Neural cell (in vitro differentiated cells): Measurements from ENCODE around the gene VSTM5. TPM values are rescaled to one million over a fixed set of nuclear protein-coding genes. Genes with fewer than 3 reads are reported as not detected.

Source experiments
- H2AFZ ChIP-seq: fragments of 200-600, 300-800 bp; sonication (generic), shearing (Covaris generic); 2 replicates; pipeline ENCODE4 v1.6.0; 2014; ENCODE audit warnings: low read depth, mild to moderate bottlenecking, antibody characterized with exemption, low read length, moderate library complexity
- H3F3A ChIP-seq: fragments of 200-600 bp; shearing (Covaris generic); 2 replicates; pipeline ENCODE4 v1.6.1; 2016; ENCODE audit warnings: mild to moderate bottlenecking, moderate library complexity, mixed read lengths, antibody characterized with exemption, low read length; ENCODE audit not compliant: insufficient read depth, poor library complexity, severe bottlenecking
- H3K27ac ChIP-seq: fragments of 200-600, 300-800 bp; sonication (generic), shearing (Covaris generic); 2 replicates; pipeline ENCODE4 v1.5.1; 2014; ENCODE audit warnings: mild to moderate bottlenecking, low read length, moderate library complexity
- H3K27me3 ChIP-seq: fragments of 300-800, 200-600 bp; sonication (generic), shearing (Covaris generic); 2 replicates; pipeline ENCODE4 v1.6.0; 2014; ENCODE audit warnings: mild to moderate bottlenecking, low read depth, low read length, moderate library complexity; ENCODE audit not compliant: insufficient read depth
- H3K36me3 ChIP-seq: fragments of 300-800, 200-600 bp; sonication (generic), shearing (Covaris generic); 2 replicates; pipeline ENCODE4 v1.5.1; 2014; ENCODE audit warnings: mild to moderate bottlenecking, antibody characterized with exemption, low read length, moderate library complexity; ENCODE audit not compliant: insufficient read depth
- H3K4me2 ChIP-seq: fragments of 300-800, 200-600 bp; sonication (generic), shearing (Covaris generic); 2 replicates; pipeline ENCODE4 v1.6.0; 2014; ENCODE audit warnings: mild to moderate bottlenecking, low read length
- H3K4me3 ChIP-seq: fragments of 300-800, 200-600 bp; sonication (generic), shearing (Covaris generic); 2 replicates; pipeline ENCODE4 v1.5.1; 2014; ENCODE audit warnings: mild to moderate bottlenecking, low read length, moderate library complexity
- H3K79me2 ChIP-seq: fragments of 200-600 bp; shearing (Covaris generic); replicated peaks from 2 replicates; pipeline ENCODE4 v1.6.0; 2014; ENCODE audit warnings: mild to moderate bottlenecking, low read length, moderate library complexity; ENCODE audit not compliant: insufficient read depth
- H3K9ac ChIP-seq: fragments of 300-800, 200-600 bp; sonication (generic), shearing (Covaris generic); 2 replicates; pipeline ENCODE4 v1.6.1; 2016; ENCODE audit warnings: mild to moderate bottlenecking, low read length, mixed read lengths
- H3K9me2 ChIP-seq: fragments of 200-600 bp; shearing (Covaris generic); 2 replicates; pipeline ENCODE4 v1.6.1; 2016; ENCODE audit warnings: mild to moderate bottlenecking, low read length, mixed read lengths; ENCODE audit not compliant: insufficient read depth
- H3K9me3 ChIP-seq: fragments of 200-600, 300-800 bp; sonication (generic), shearing (Covaris generic); 2 replicates; pipeline ENCODE4 v1.6.1; 2016; ENCODE audit warnings: mild to moderate bottlenecking, mixed run types, low read length, moderate library complexity, mixed read lengths
- H4K20me1 ChIP-seq: fragments of 200-600 bp; shearing (Covaris generic); 2 replicates; pipeline ENCODE4 v1.6.1; 2016; ENCODE audit warnings: mild to moderate bottlenecking, mixed run types; ENCODE audit not compliant: insufficient read depth
- CTCF ChIP-seq: fragments of 450-650 bp; IDR thresholded peaks from 2 replicates; pipeline ENCODE4 v1.5.1; 2014; ENCODE audit warnings: antibody characterized with exemption, mild to moderate bottlenecking, moderate library complexity; ENCODE audit not compliant: poor library complexity, severe bottlenecking
- EP300 ChIP-seq: fragments of 450-650 bp; conservative IDR thresholded peaks from 2 replicates; pipeline ENCODE4 v1.6.1; 2014; ENCODE audit warnings: antibody characterized with exemption, mild to moderate bottlenecking, moderate library complexity; ENCODE audit not compliant: poor library complexity, severe bottlenecking
- EZH2 ChIP-seq: fragments of 200-600, 300-800 bp; shearing (Covaris generic), sonication (generic); IDR thresholded peaks from 2 replicates; pipeline ENCODE4 v1.6.1; 2014; ENCODE audit warnings: antibody characterized with exemption, low read length, borderline replicate concordance, mild to moderate bottlenecking; ENCODE audit not compliant: insufficient read depth, poor library complexity, severe bottlenecking
- MXI1 ChIP-seq: fragments of 450-650 bp; conservative IDR thresholded peaks from 2 replicates; pipeline ENCODE4 v1.6.1; 2014; ENCODE audit warnings: antibody characterized with exemption, mild to moderate bottlenecking; ENCODE audit not compliant: poor library complexity, severe bottlenecking
- POLR2AphosphoS5 ChIP-seq: IDR thresholded peaks from 2 replicates; pipeline ENCODE4 v1.6.1; 2012
- RAD21 ChIP-seq: fragments of 450-650 bp; conservative IDR thresholded peaks from 2 replicates; pipeline ENCODE4 v1.6.1; 2014; ENCODE audit warnings: antibody characterized with exemption, mild to moderate bottlenecking, moderate library complexity
- REST ChIP-seq: IDR thresholded peaks from 2 replicates; pipeline ENCODE4 v1.6.1; 2012; ENCODE audit warnings: borderline replicate concordance
- SMC3 ChIP-seq: fragments of 450-650 bp; conservative IDR thresholded peaks from 2 replicates; pipeline ENCODE4 v1.6.1; 2014; ENCODE audit warnings: antibody characterized with exemption, mild to moderate bottlenecking, moderate library complexity; ENCODE audit not compliant: poor library complexity
- TAF1 ChIP-seq: IDR thresholded peaks from 2 replicates; pipeline ENCODE4 v1.6.1; 2012; ENCODE audit warnings: low read depth
- polyA plus RNA-seq: library from polyadenylated mRNA; depleted of rRNA; stranded (reverse); fragments of >200 nt; gene quantifications from 2 replicates; pipeline ENCODE4 v1.2.3, GENCODE V29; 2014

VSTM5 gene
- polyA plus RNA-seq, 1 donor from 2014 or later: not detected

GRCh38 chr11:93870616-93871015 lies 20.2 kb upstream of the VSTM5 start:
- no peaks in the 10 kb centered on the region for H4K20me1 ChIP-seq
- no peaks in the 10 kb centered on the region for H3K36me3 ChIP-seq

GRCh38 chr11:93869830-93870229 lies 19.4 kb upstream of the VSTM5 start:
- Histone ChIP-seq H2AFZ (no peak overlapping the region), H3K27ac (no peak overlapping the region), H3K9me2 (no peaks in the 10 kb centered on the region), H3K79me2 (no peaks in the 10 kb centered on the region), H3K36me3 (no peaks in the 10 kb centered on the region), H3K4me3 (no peak overlapping the region), H4K20me1 (no peaks in the 10 kb centered on the region), H3K27me3 (no peaks in the 10 kb centered on the region), H3K9ac (no peak overlapping the region), H3F3A (no peaks in the 10 kb centered on the region), H3K4me2 (no peak overlapping the region), H3K9me3 (no peaks in the 10 kb centered on the region)
- TF ChIP-seq CTCF: no peak
- TF ChIP-seq MXI1: no peak
- no peak for TF ChIP-seq POLR2AphosphoS5
- TF ChIP-seq TAF1: no peak
- no peak for TF ChIP-seq EP300
- no peak for TF ChIP-seq RAD21
- no peak for TF ChIP-seq SMC3
- TF ChIP-seq EZH2: no peak

More at GRCh38 chr11:93870616-93871015, 20.2 kb upstream of the VSTM5 start:
- H3K4me2 ChIP-seq: no peak overlapping the region
- H3K4me3 ChIP-seq: no peak overlapping the region
- no peak for TF ChIP-seq SMC3
- no peak for TF ChIP-seq EP300
- TF ChIP-seq POLR2AphosphoS5: no peak
- no peak for TF ChIP-seq MXI1
- no peak for TF ChIP-seq REST
- TF ChIP-seq RAD21: no peak
- no peak for TF ChIP-seq CTCF
- no peak for TF ChIP-seq TAF1
- TF ChIP-seq EZH2: no peak
- H2AFZ ChIP-seq: no peak overlapping the region
- H3K9me2 ChIP-seq: no peaks in the 10 kb centered on the region
- no peak overlapping the region for H3K27ac ChIP-seq
- H3F3A ChIP-seq: no peaks in the 10 kb centered on the region
- H3K27me3 ChIP-seq: no peaks in the 10 kb centered on the region
- no peak overlapping the region for H3K9ac ChIP-seq
- no peaks in the 10 kb centered on the region for H3K79me2 ChIP-seq
- no peaks in the 10 kb centered on the region for H3K9me3 ChIP-seq
